Mesenchymal stem cell (in vitro differentiated cells and primary cell): ENCODE results near the gene PLPPR3.

Experiments used
- DNase-seq: peaks from one replicate; pipeline ENCODE4 v3.0.0-alpha.2; 2013
- H2AFZ ChIP-seq: one replicate; pipeline ENCODE4 v1.6.1; 2013; ENCODE audit warnings: low read depth, mild to moderate bottlenecking, control low read depth, inconsistent platforms, low read length, moderate library complexity
- H2AK5ac ChIP-seq: 2 replicates; pipeline ENCODE4 v1.6.1; 2013; ENCODE audit warnings: low read length, moderate library complexity, mild to moderate bottlenecking, inconsistent platforms; ENCODE audit not compliant: severe bottlenecking
- H2BK120ac ChIP-seq: one replicate; pipeline ENCODE4 v1.6.1; 2013; ENCODE audit warnings: low read depth, mild to moderate bottlenecking, inconsistent platforms, low read length, moderate library complexity
- H2BK12ac ChIP-seq, 2 experiments: one replicate each; pipeline ENCODE4 v1.6.1; 2013; ENCODE audit warnings: inconsistent platforms in 2 of 2, low read length in 2 of 2, mild to moderate bottlenecking in 2 of 2, moderate library complexity in 2 of 2, control low read depth in 1 of 2
- H2BK15ac ChIP-seq: one replicate; pipeline ENCODE4 v1.6.1; 2013; ENCODE audit warnings: mild to moderate bottlenecking, low read depth, inconsistent platforms; ENCODE audit not compliant: poor library complexity, severe bottlenecking
- H2BK5ac ChIP-seq: 2 replicates; pipeline ENCODE4 v1.6.1; 2013; ENCODE audit warnings: low read depth, mild to moderate bottlenecking, low read length, control low read depth, inconsistent platforms; ENCODE audit not compliant: poor library complexity, severe bottlenecking
- H3K14ac ChIP-seq, 2 experiments: one replicate each; pipeline ENCODE4 v1.6.1; 2013; ENCODE audit warnings: inconsistent platforms in 2 of 2, low read length in 2 of 2, control low read depth in 1 of 2, mild to moderate bottlenecking in 1 of 2, moderate library complexity in 1 of 2
- H3K18ac ChIP-seq, 2 experiments: one replicate each; pipeline ENCODE4 v1.6.1; 2013; ENCODE audit warnings: inconsistent platforms in 2 of 2, low read length in 2 of 2, control low read depth in 1 of 2, low read depth in 1 of 2, mild to moderate bottlenecking in 1 of 2
- H3K23ac ChIP-seq, 2 experiments: one replicate each; pipeline ENCODE4 v1.6.1; 2013; ENCODE audit warnings: inconsistent platforms in 2 of 2, low read length in 2 of 2, mild to moderate bottlenecking in 2 of 2, moderate library complexity in 2 of 2, control low read depth in 1 of 2
- H3K27ac ChIP-seq: 2 replicates; pipeline ENCODE4 v1.5.1; 2013; ENCODE audit warnings: mild to moderate bottlenecking, moderate library complexity, low read length, control low read depth, inconsistent platforms; ENCODE audit not compliant: poor library complexity, severe bottlenecking
- H3K27me3 ChIP-seq, 2 experiments: 2 replicates each; pipeline versions ENCODE4 v1.6.1 to v1.7.0; 2013; ENCODE audit warnings: low read length in 2 of 2, mild to moderate bottlenecking in 2 of 2, moderate library complexity in 2 of 2, control low read depth in 1 of 2, inconsistent platforms in 1 of 2; ENCODE audit not compliant: control insufficient read depth in 1 of 2, insufficient read depth in 1 of 2
- H3K36me3 ChIP-seq, 2 experiments: 2 replicates each; pipeline versions ENCODE4 v1.6.1 to v1.7.0; 2013; ENCODE audit warnings: low read length in 2 of 2, control low read depth in 1 of 2, inconsistent platforms in 1 of 2, low read depth in 1 of 2, mild to moderate bottlenecking in 1 of 2; ENCODE audit not compliant: insufficient read depth in 2 of 2, control insufficient read depth in 1 of 2
- H3K4ac ChIP-seq, 2 experiments: one replicate each; pipeline ENCODE4 v1.6.1; 2013; ENCODE audit warnings: inconsistent platforms in 2 of 2, low read length in 2 of 2, mild to moderate bottlenecking in 2 of 2, moderate library complexity in 2 of 2, control low read depth in 1 of 2, low read depth in 1 of 2
- H3K4me1 ChIP-seq: 2 replicates; pipeline ENCODE4 v1.6.1; 2013; ENCODE audit warnings: low read depth, low read length, control low read depth; ENCODE audit not compliant: control insufficient read depth, insufficient read depth
- H3K4me2 ChIP-seq: 2 replicates; pipeline ENCODE4 v1.6.1; 2013; ENCODE audit warnings: low read length, mild to moderate bottlenecking, inconsistent platforms; ENCODE audit not compliant: poor library complexity, severe bottlenecking
- H3K4me3 ChIP-seq, 2 experiments: 2 replicates each; pipeline versions ENCODE4 v1.5.1 to v1.7.0; 2013; ENCODE audit warnings: low read length in 2 of 2, mild to moderate bottlenecking in 2 of 2, control low read depth in 1 of 2, low read depth in 1 of 2; ENCODE audit not compliant: insufficient read depth in 1 of 2
- H3K79me1 ChIP-seq: replicated peaks from 2 replicates; pipeline ENCODE4 v1.6.1; 2013; ENCODE audit warnings: mild to moderate bottlenecking, control low read depth, low read length, inconsistent platforms; ENCODE audit not compliant: poor library complexity, severe bottlenecking
- H3K9ac ChIP-seq: 2 replicates; pipeline ENCODE4 v1.7.0; 2013; ENCODE audit warnings: mild to moderate bottlenecking, low read length, moderate library complexity
- H3K9me3 ChIP-seq: 2 replicates; pipeline ENCODE4 v1.7.0; 2013; ENCODE audit warnings: mild to moderate bottlenecking, low read length; ENCODE audit not compliant: control insufficient read depth
- H4K8ac ChIP-seq: one replicate; pipeline ENCODE4 v1.6.1; 2013; ENCODE audit warnings: inconsistent platforms, mild to moderate bottlenecking, low read length, moderate library complexity
- H4K91ac ChIP-seq: one replicate; pipeline ENCODE4 v1.6.1; 2013; ENCODE audit warnings: mild to moderate bottlenecking, low read length, inconsistent platforms
- WGBS: methylation state at CpG from one replicate; pipeline ENCODE4 v1.1.7; 2013; ENCODE audit warnings: mixed read lengths; 5-methylcytosine and 5-hydroxymethylcytosine counted together

PLPPR3 gene

GRCh38 chr19:798415-799075, 23.2 kb downstream of the PLPPR3 start:
- peak overlapping the region in 1 of 2 experiments; percentile 94 for H3K23ac ChIP-seq
- peak overlapping the region; percentile 58 to 66 for H3K18ac ChIP-seq
- DNase-seq = no peak
- peak overlapping the region; percentile 88 to 96 for H3K4me3 ChIP-seq
- peaks cover 16 to 47% of the 10 kb centered on the region in 2 experiments for H3K36me3 ChIP-seq
- WGBS = under 1% methylated on average over 43 of the region's 44 CpGs
- peaks cover 42% of the 10 kb centered on the region for H3K4me1 ChIP-seq
- no peak overlapping the region for H2AFZ ChIP-seq
- H2BK5ac ChIP-seq = peak overlapping the region; percentile 75
- peak overlapping the region; percentile 96 for H3K9ac ChIP-seq
- no peak overlapping the region for H4K91ac ChIP-seq
- peak overlapping the region; percentile 64 to 72 for H3K4ac ChIP-seq
- H3K27ac ChIP-seq = peak overlapping the region; percentile 92
- peak overlapping the region; percentile 88 for H3K4me2 ChIP-seq
- H2AK5ac ChIP-seq = peak overlapping the region; percentile 38
- no peaks in the 10 kb centered on the region for H3K27me3 ChIP-seq
- no peak overlapping the region for H2BK12ac ChIP-seq
- no peaks in the 10 kb centered on the region for H3K9me3 ChIP-seq
- H4K8ac ChIP-seq = no peak overlapping the region
- H3K14ac ChIP-seq = no peak overlapping the region
- no peak overlapping the region for H2BK120ac ChIP-seq
- peak overlapping the region; percentile 68 for H2BK15ac ChIP-seq
- no peaks in the 10 kb centered on the region for H3K79me1 ChIP-seq

- Histone ChIP-seq H3K4me3 (peak overlapping the region; percentile 88 to 96), H4K91ac (peak overlapping the region; percentile 90), H4K8ac (peak overlapping the region; percentile 53), H3K4ac (peak overlapping the region; percentile 64 to 72), H3K23ac (peak overlapping the region in 1 of 2 experiments; percentile 23), H3K36me3 (peaks cover 11 to 39% of the 10 kb centered on the region in 2 experiments), H2AK5ac (peak overlapping the region; percentile 37), H3K79me1 (no peaks in the 10 kb centered on the region), H3K9ac (peak overlapping the region; percentile 96), H2BK5ac (peak overlapping the region; percentile 76), H3K27me3 (no peaks in the 10 kb centered on the region), H3K27ac (peak overlapping the region; percentile 92), H3K4me1 (peaks cover 34% of the 10 kb centered on the region), H2BK120ac (peak overlapping the region; percentile 99), H3K4me2 (peak overlapping the region; percentile 60), H2BK12ac (no peak overlapping the region), H3K18ac (peak overlapping the region; percentile 78 to 88), H2AFZ (no peak overlapping the region), H2BK15ac (peak overlapping the region; percentile 82), H3K14ac (no peak overlapping the region), H3K9me3 (no peaks in the 10 kb centered on the region)
- under 1% methylated on average over 75 of the region's 129 CpGs for WGBS
- peak; percentile 86 for DNase-seq
These were observed 24.0 kb downstream of the PLPPR3 start for GRCh38 chr19:797528-798414.

- Histone ChIP-seq H4K91ac (peak within 1 kb of the TSS; percentile 90), H3K18ac (peak within 1 kb of the TSS; percentile 88 to 96), H3K23ac (peak within 1 kb of the TSS in 1 of 2 experiments; percentile 94), H3K14ac (no peak within 1 kb of the TSS), H2AK5ac (peak within 1 kb of the TSS; percentile 37), H3K4me2 (peak within 1 kb of the TSS; percentile 84), H3K4ac (peak within 1 kb of the TSS; percentile 83 to 96), H2BK12ac (no peak within 1 kb of the TSS), H4K8ac (peak within 1 kb of the TSS; percentile 97), H3K27me3 (no peaks in the 10 kb centered on the region), H2BK15ac (peak within 1 kb of the TSS; percentile 82), H3K9ac (peak within 1 kb of the TSS; percentile 96), H3K9me3 (no peaks in the 10 kb centered on the region), H3K79me1 (no peaks in the 10 kb centered on the region), H3K4me3 (peak within 1 kb of the TSS; percentile 88 to 96), H3K36me3 (peaks cover 11 to 31% of the 10 kb centered on the region in 2 experiments), H3K4me1 (peaks cover 28% of the 10 kb centered on the region), H2AFZ (peak within 1 kb of the TSS; percentile 30), H2BK5ac (peak within 1 kb of the TSS; percentile 81), H2BK120ac (peak within 1 kb of the TSS; percentile 99), H3K27ac (peak within 1 kb of the TSS; percentile 92)
- DNase-seq = peak; percentile 100
- 3% methylated on average over 75 of the region's 83 CpGs for WGBS
These were observed 24.8 kb downstream of the PLPPR3 start, which contains the start of gene PTBP1 for GRCh38 chr19:796692-797527. PTBP1 (plus strand) TSS chr19:797452; CDS start chr19:797498, 46 bp downstream.
